Spleen (tissue), 11 donors: ENCODE data around the gene PPP4C. TPM values are rescaled to one million over a fixed set of nuclear protein-coding genes. Genes with fewer than 3 reads are reported as not detected.

Source experiments
- DNase-seq: peaks from one replicate; pipeline ENCODE4 v3.0.0-alpha.2; 2020
- H3K27ac ChIP-seq, 8 donors: fragments of 200-600 bp; sonication (generic) in 7 of 8; 1 replicate in 4 of 8; 2 replicates in 4 of 8; pipeline versions ENCODE4 v1.5.0 to v1.8.0; 2016 to 2021; ENCODE audit warnings: inconsistent platforms in 4 of 8, mild to moderate bottlenecking in 4 of 8, moderate library complexity in 1 of 8
- H3K27me3 ChIP-seq, 7 donors: fragments of 200-600 bp; sonication (generic) in 6 of 7; replicated peaks in 1 of 7; 1 replicate in 4 of 7; 2 replicates in 3 of 7; pipeline versions ENCODE4 v1.5.0 to v1.8.0; 2016 to 2021; ENCODE audit warnings: inconsistent platforms in 3 of 7, mild to moderate bottlenecking in 1 of 7
- H3K36me3 ChIP-seq, 6 donors: fragments of 200-600 bp; sonication (generic) in 5 of 6; 1 replicate in 4 of 6; 2 replicates in 2 of 6; pipeline versions ENCODE4 v1.5.0 to v1.8.0; 2016 to 2021; ENCODE audit warnings: inconsistent platforms in 2 of 6
- H3K4me1 ChIP-seq, 6 donors: fragments of 200-600 bp; sonication (generic) in 5 of 6; 1 replicate in 3 of 6; 2 replicates in 3 of 6; pipeline versions ENCODE4 v1.5.0 to v1.8.0; 2016 to 2021; ENCODE audit warnings: inconsistent platforms in 3 of 6
- H3K4me3 ChIP-seq, 8 donors: fragments of 200-600 bp; sonication (generic) in 7 of 8; 1 replicate in 4 of 8; 2 replicates in 4 of 8; pipeline versions ENCODE4 v1.5.0 to v1.8.0; 2016 to 2021; ENCODE audit warnings: inconsistent platforms in 4 of 8, mild to moderate bottlenecking in 4 of 8, moderate library complexity in 2 of 8
- H3K9me3 ChIP-seq, 8 donors: fragments of 200-600 bp; sonication (generic) in 7 of 8; 1 replicate in 4 of 8; 2 replicates in 4 of 8; pipeline versions ENCODE4 v1.5.0 to v1.8.0; 2016 to 2021; ENCODE audit warnings: inconsistent platforms in 4 of 8
- CTCF ChIP-seq, 11 experiments: fragments of 200-600 bp in 7 of 11; fragments of 450-650 bp in 4 of 11; sonication (generic) in 4 of 11; IDR thresholded peaks in 8 of 11; conservative IDR thresholded peaks in 3 of 11; 1 replicate in 7 of 11; 2 replicates in 4 of 11; pipeline versions ENCODE4 v1.4.0 to v1.8.0; 2016 to 2021; ENCODE audit warnings: antibody characterized with exemption in 11 of 11, inconsistent platforms in 4 of 11, mild to moderate bottlenecking in 1 of 11
- POLR2A ChIP-seq, 3 donors: fragments of 450-650 bp; IDR thresholded peaks; one replicate each; pipeline ENCODE4 v1.5.1; 2017; ENCODE audit warnings: antibody characterized with exemption in 3 of 3, mild to moderate bottlenecking in 1 of 3
- POLR2AphosphoS5 ChIP-seq, 3 donors: sonication (generic); formaldehyde crosslinking; IDR thresholded peaks; one replicate each; pipeline ENCODE4 v1.5.1; 2017; ENCODE audit warnings: antibody characterized with exemption in 3 of 3
- WGBS, 5 donors: extraction: QIAGEN DNeasy Blood & Tissue Kit in 3 of 5; methylation state at CpG; one replicate each; pipeline versions ENCODE4 v1.1.5 to v1.1.7; 2013 to 2018; 5-methylcytosine and 5-hydroxymethylcytosine counted together
- intact Hi-C: fragments of 100-400 bp; cut with DNase I; formaldehyde crosslinking; loops from one replicate; pipeline ENCODE4 v1.15.0; 2023; ENCODE audit warnings: low total_unique reads
- polyA plus RNA-seq, 3 donors: library from polyadenylated mRNA; stranded (reverse); fragments of 200-250 nt; gene quantifications; one replicate each; pipeline ENCODE4 v1.2.1, GENCODE V29; 2013
- total RNA-seq, 7 donors: library from RNA; depleted of rRNA in 3 of 7; stranded (reverse); fragments of >200 nt in 3 of 7; fragmentation: NEBNext Ultra II Directional in 4 of 7; extraction: Animal tissue kit (Norgen Biotek cat#: 25700) in 4 of 7; gene quantifications; one replicate each; pipeline versions ENCODE4 v1.1.0 to v1.2.1, GENCODE V29; 2016 to 2021
- donor health status: healthy with polysubstance abuse.
- donor health status: DM: no; HTN: no; CAD: no; lungs with moderate emphysema.
- donor health status: DM: no; HTN: no; CAD: no.
- donor health status: Bipolar disorder and iron deficiency.
- donor health status: healthy.
- donor health status: DM: no; HTN: no; CAD: no.
- donor health status: DM: yes; HTN: yes; CAD: no.

The PPP4C gene
- total and polyA plus RNA-seq, 10 donors: 43.9 to 128 (median 76.1) TPM

DNA sequence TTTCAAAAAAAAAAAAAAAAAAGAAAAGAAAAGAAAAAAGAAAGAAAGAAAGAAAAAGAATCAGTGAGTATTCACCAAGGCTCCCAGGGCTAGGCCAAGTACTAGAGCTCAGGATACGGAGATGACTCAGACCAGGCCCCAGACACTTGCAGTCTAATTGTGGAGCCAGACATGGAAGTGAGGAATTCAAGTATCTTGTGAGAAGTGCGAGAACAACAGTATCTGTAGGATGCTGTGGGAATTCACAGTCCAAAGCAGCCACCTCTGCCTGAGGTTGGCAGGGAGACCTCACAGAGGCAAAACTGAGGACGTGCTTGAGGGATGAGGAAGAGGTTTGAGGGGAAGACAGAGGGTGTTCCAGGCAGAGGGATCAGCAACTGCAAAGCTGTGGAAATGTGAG, 24.3 kb upstream of the PPP4C start:
- Histone ChIP-seq H3K36me3 (no peaks in the 10 kb centered on the region), H3K27me3 (no peaks in the 10 kb centered on the region), H3K9me3 (no peaks in the 10 kb centered on the region), H3K27ac (no peak overlapping the region), H3K4me3 (no peak overlapping the region), H3K4me1 (peaks cover 6 to 37% (median 20%) of the 10 kb centered on the region in 6 donors)
- TF ChIP-seq POLR2AphosphoS5 (IDR thresholded peaks at IDR 0.05): no peak
- no peak for TF ChIP-seq POLR2A (IDR thresholded peaks at IDR 0.05)
- TF ChIP-seq CTCF (IDR thresholded peaks at IDR 0.05 in 8 of 11, conservative IDR thresholded peaks at IDR 0.05 in 3 of 11): no peak
- no peak for DNase-seq
- intact Hi-C loops: no loop called here
- WGBS, 5 donors: 81 to 91% (median 83%) methylated on average over 3 of the region's 3 CpGs

DNA sequence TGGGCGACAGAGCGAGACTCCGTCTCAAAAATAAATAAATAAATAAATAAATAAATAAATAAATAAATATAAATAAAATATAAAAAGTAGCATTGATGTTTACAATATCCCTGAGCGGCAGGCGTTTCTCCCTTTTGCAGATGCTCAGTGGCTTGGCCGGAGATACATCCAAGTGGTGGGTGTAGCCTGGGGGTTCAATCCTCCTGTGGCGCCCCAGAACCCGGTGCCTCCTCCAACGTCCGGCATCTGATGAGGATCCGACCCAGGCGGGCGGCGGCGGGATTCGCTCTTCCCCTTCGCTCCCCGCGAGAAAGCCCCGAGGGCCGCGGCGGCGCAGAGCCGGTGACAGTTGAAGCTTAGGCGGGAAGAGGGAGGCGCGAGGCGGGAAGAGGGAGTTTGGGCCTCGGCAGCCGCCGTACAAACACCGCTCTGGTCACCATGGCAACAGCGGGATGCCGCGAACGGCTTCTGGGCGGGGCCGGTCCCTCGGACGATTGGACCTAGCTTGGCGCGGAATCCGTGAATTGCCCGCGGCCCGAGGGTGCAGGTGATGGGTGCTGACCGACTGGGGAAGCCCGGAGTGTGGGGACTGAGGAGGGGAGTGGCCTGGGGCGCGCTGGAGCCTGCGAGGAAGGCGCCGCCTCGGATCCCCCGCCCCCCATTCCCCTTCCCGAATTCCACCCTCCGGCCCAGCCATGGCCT, 23.0 kb upstream of the PPP4C start:
- Histone ChIP-seq H3K27ac (peak overlapping the region in 7 of 8 donors; percentile 22 to 74 (median 62)), H3K4me3 (peak overlapping the region; percentile 61 to 96 (median 83)), H3K36me3 (no peaks in the 10 kb centered on the region), H3K4me1 (peaks cover 6 to 37% (median 20%) of the 10 kb centered on the region in 6 donors), H3K27me3 (no peaks in the 10 kb centered on the region), H3K9me3 (no peaks in the 10 kb centered on the region)
- 4 to 6% (median 5%) methylated on average over 43 to 58 of the region's 58 CpGs for WGBS, 5 donors
- TF ChIP-seq POLR2A (IDR thresholded peaks at IDR 0.05): no peak
- TF ChIP-seq POLR2AphosphoS5 (IDR thresholded peaks at IDR 0.05): peak; percentile 81 to 91 (median 91)
- peak; percentile 97 for DNase-seq
- intact Hi-C loops: no loop called here

DNA sequence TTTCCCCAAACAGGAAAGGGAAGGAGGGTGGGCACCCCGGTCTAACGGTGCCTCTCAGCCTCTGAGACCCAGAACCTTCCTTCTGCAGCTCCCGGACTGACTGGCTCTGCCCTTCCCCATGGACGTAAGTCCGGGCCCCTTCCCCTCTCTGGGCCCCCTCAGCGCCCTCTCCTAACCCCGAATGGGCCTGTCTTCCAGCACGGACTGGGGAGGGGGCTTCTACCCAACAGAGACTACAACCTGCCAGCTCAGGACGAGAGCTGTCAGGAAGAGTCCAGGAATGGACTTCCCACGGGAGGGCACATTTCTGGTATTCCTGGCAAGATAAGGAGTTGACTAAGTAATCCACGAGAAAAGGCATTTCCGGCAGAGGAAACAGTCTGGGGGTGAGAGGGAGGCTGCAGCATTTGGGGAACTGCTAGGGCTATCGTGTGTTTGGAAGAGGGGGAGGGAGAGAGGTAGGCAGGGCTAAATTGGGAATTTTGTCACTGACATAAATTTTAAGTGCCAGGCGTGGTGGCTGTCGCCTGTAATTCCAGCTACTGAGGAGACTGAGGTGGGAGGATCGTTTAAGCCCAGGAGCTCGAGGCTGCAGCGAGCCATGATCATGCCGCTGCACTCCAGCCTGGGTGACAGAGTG, 22.3 kb upstream of the PPP4C start:
- H3K4me3 ChIP-seq: peak overlapping the region; percentile 61 to 96 (median 83)
- TF ChIP-seq POLR2AphosphoS5 (IDR thresholded peaks at IDR 0.05) (no peak), CTCF (IDR thresholded peaks at IDR 0.05 in 8 of 11, conservative IDR thresholded peaks at IDR 0.05 in 3 of 11) (no peak), POLR2A (IDR thresholded peaks at IDR 0.05) (no peak)
- no peak for DNase-seq
- WGBS, 5 donors: 8 to 11% (median 9%) methylated on average over 15 to 19 of the region's 19 CpGs
- intact Hi-C loops: no loop called here
- H3K36me3 ChIP-seq: no peaks in the 10 kb centered on the region
- no peaks in the 10 kb centered on the region for H3K27me3 ChIP-seq
- H3K9me3 ChIP-seq: no peaks in the 10 kb centered on the region
- H3K27ac ChIP-seq: peak overlapping the region in 7 of 8 donors; percentile 22 to 74 (median 62)
- H3K4me1 ChIP-seq: peaks cover 6 to 37% (median 20%) of the 10 kb centered on the region in 6 donors

DNA sequence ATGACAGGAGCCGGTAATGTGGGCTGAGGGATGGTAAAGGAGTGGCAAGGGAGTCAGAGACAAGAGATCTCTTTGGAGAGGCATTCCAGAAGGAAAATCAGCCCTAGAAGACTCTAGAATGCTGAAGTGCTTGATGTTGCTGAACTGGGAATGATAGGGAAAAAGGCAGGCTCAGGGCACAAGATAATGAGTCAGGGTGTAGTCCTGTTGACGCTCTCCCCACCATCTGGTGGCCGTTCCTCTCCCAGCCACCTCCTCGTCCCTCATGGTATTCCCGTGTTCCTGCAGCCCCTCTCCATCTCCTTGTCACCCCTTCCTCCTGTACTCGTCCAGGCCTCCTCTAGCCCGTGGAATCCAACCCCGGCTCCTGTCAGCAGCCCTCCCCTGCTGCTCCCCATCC, 21.3 kb upstream of the PPP4C start:
- no peak for DNase-seq
- intact Hi-C loops: no loop called here
- WGBS, 5 donors: 76 to 90% (median 85%) methylated on average over 8 of the region's 8 CpGs
- H3K36me3 ChIP-seq: no peaks in the 10 kb centered on the region
- peaks cover 6 to 37% (median 20%) of the 10 kb centered on the region in 6 donors for H3K4me1 ChIP-seq
- no peak overlapping the region for H3K27ac ChIP-seq
- H3K9me3 ChIP-seq: no peaks in the 10 kb centered on the region
- no peaks in the 10 kb centered on the region for H3K27me3 ChIP-seq
- TF ChIP-seq POLR2A (IDR thresholded peaks at IDR 0.05): no peak
- no peak for TF ChIP-seq POLR2AphosphoS5 (IDR thresholded peaks at IDR 0.05)
- TF ChIP-seq CTCF (IDR thresholded peaks at IDR 0.05 in 8 of 11, conservative IDR thresholded peaks at IDR 0.05 in 3 of 11): no peak
- H3K4me3 ChIP-seq: no peak overlapping the region
